Subcutaneous abdominal adipose tissue (tissue), 5 donors: Measurements from ENCODE around the gene DPYD.

ENCODE experiments used
- H3K27ac ChIP-seq: one replicate; pipeline ENCODE4 v1.7.0; 2013; ENCODE audit warnings: low read depth, mild to moderate bottlenecking, inconsistent platforms, low read length, moderate library complexity
- H3K27me3 ChIP-seq, 5 donors: one replicate each; pipeline ENCODE4 v1.7.0; 2013; ENCODE audit warnings: low read length in 5 of 5, inconsistent platforms in 1 of 5; ENCODE audit not compliant: control insufficient read depth in 5 of 5, insufficient read depth in 4 of 5
- H3K36me3 ChIP-seq, 5 donors: one replicate each; pipeline ENCODE4 v1.7.0; 2013; ENCODE audit warnings: low read length in 5 of 5; ENCODE audit not compliant: control insufficient read depth in 5 of 5, insufficient read depth in 5 of 5
- H3K4me1 ChIP-seq, 5 donors: one replicate each; pipeline ENCODE4 v1.7.0; 2013; ENCODE audit warnings: low read length in 5 of 5, mild to moderate bottlenecking in 3 of 5, moderate library complexity in 1 of 5; ENCODE audit not compliant: control insufficient read depth in 5 of 5, insufficient read depth in 5 of 5
- H3K4me3 ChIP-seq, 5 donors: one replicate each; pipeline ENCODE4 v1.7.0; 2013; ENCODE audit warnings: low read length in 5 of 5, low read depth in 1 of 5
- H3K9ac ChIP-seq, 5 donors: one replicate each; pipeline ENCODE4 v1.7.0; 2013; ENCODE audit warnings: low read length in 5 of 5, mild to moderate bottlenecking in 4 of 5, moderate library complexity in 3 of 5
- H3K9me3 ChIP-seq, 5 donors: one replicate each; pipeline ENCODE4 v1.7.0; 2013; ENCODE audit warnings: low read length in 5 of 5; ENCODE audit not compliant: control insufficient read depth in 5 of 5
- donor health status: healthy.
- donor health status: healthy.
- donor health status: healthy.
- donor health status: healthy.
- donor health status: healthy.

Gene DPYD

GRCh38 chr1:97210307-97210706, 710.5 kb downstream of the DPYD start:
- Histone ChIP-seq H3K27me3 (no peaks in the 10 kb centered on the region), H3K4me3 (no peak overlapping the region), H3K9me3 (no peaks in the 10 kb centered on the region), H3K36me3 (no peaks in the 10 kb centered on the region), H3K4me1 (no peaks in the 10 kb centered on the region), H3K9ac (no peak overlapping the region), H3K27ac (no peak overlapping the region)

DNA sequence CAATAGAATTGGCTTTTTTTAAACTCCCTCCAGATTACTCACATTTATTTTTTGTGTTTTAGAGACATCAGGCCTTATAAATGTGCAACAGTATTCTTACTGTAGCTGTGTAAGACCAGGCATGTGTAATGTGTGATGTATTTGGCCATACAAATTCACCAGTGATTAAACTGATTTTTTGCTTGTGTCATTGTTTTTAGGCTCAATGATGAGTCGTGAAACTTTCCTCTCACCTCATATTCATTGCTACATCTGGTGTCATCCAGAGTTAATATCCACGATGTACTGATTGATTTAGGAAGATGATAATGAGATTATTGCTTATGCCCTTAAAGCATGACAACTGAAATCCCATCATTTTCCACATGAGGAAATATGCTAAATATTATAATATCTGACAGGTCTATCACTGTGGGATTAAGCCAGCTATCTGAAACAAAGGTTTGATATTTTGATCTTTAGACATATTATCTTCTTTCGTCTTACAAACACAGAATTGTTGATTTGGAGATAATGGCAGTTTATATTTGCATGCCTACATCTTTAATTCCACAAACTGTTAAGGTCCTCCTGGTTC, 711.4 kb downstream of the DPYD start:
- peaks cover 0 to 7% (median 5%) of the 10 kb centered on the region in 5 donors for H3K4me1 ChIP-seq
- no peaks in the 10 kb centered on the region for H3K9me3 ChIP-seq
- no peak overlapping the region for H3K27ac ChIP-seq
- H3K4me3 ChIP-seq = no peak overlapping the region
- H3K36me3 ChIP-seq = no peaks in the 10 kb centered on the region
- H3K9ac ChIP-seq = no peak overlapping the region
- no peaks in the 10 kb centered on the region for H3K27me3 ChIP-seq

DNA sequence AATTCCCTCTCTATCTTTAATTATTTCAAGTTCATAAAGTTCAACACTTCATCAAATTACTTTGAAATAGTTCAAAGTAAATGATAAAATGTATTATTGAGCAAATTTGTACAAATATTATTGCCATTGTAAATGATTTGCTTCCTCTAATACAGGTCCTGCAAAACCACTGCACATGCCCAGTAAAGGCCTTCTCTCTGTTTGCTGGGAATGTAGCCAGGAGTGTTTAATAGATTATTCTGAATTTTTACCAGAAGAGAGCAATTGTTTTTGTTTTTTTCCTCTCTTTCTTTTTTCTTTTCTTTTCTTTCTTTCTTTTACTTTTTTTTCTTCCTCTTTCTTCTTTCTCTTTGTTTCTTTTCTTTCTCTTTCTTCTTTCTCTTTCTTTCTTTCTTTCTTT, 713.0 kb downstream of the DPYD start:
- Histone ChIP-seq H3K27me3 (no peaks in the 10 kb centered on the region), H3K36me3 (no peaks in the 10 kb centered on the region), H3K4me3 (no peak overlapping the region), H3K9ac (no peak overlapping the region), H3K9me3 (no peaks in the 10 kb centered on the region), H3K4me1 (peaks cover 0 to 9% (median 9%) of the 10 kb centered on the region in 5 donors), H3K27ac (no peak overlapping the region)

DNA sequence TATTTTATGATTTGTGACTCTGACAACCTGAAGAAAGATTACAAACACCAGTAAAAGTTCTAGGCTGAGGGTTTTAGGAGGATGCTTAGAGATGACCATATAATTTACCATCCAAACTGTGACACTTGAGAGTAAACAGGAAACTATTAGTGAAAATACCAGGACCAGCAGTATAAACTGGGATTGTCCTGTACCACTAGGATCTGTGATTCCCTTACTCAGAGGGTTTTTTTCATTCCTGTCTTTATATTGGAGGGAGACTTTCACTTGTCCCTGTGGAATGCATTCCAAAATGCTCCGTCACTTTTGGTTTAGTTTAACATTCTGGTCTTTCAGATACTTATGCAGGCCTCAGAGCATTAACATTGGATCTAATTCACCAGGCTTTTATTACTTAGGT, 716.4 kb downstream of the DPYD start:
- no peaks in the 10 kb centered on the region for H3K27me3 ChIP-seq
- H3K27ac ChIP-seq = no peak overlapping the region
- H3K4me3 ChIP-seq = no peak overlapping the region
- H3K4me1 ChIP-seq = peaks cover 0 to 9% (median 9%) of the 10 kb centered on the region in 5 donors
- H3K9me3 ChIP-seq = no peaks in the 10 kb centered on the region
- H3K9ac ChIP-seq = peak overlapping the region in 1 of 5 donors; percentile 35
- H3K36me3 ChIP-seq = no peaks in the 10 kb centered on the region

DNA sequence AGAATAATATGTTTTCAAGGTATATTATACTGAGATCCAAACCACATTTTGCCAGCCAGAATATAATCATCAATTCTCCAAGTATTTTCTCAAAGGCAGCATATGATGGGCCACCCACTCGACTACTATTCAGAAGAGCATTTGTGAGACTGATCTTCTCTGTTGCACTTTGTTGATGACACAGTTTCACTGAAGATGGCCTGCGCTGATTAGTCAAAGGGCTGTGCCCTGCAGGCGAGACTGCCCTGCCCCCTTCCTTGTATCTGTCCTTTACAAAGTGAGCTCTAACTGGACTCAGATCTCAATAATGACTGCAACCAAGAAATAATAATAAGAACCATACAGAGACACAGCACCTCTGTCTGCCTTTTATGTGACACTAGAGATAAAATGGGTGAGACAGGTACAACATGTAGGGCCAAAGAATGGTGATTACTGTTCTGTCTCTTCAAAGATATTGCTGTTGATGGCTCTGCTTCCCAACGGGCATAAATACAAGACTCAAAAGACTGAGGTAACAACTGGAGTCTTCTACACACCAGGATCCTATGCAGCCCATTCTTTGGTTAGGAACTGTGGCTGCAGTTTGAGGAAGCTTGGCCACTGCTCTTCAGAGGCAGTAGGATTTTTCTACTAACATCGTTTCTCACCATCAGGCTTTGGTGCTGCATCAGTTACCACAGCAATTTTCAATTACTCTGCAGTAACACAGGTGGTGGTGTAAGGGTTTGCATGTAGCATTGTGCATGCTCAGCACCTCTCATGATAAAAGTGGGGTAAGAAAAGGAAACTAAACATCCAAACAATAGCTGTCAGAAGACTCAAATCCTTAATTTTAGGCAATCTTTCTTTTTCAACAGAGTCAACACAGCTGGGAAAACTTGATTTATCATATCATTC, 718.1 kb downstream of the DPYD start:
- Histone ChIP-seq H3K27ac (no peak overlapping the region), H3K27me3 (no peaks in the 10 kb centered on the region), H3K9ac (no peak overlapping the region), H3K4me3 (no peak overlapping the region), H3K4me1 (peaks cover 0 to 9% (median 9%) of the 10 kb centered on the region in 5 donors), H3K36me3 (no peaks in the 10 kb centered on the region), H3K9me3 (no peaks in the 10 kb centered on the region)

GRCh38 chr1:97201641-97202040, 719.2 kb downstream of the DPYD start:
- no peak overlapping the region for H3K27ac ChIP-seq
- H3K27me3 ChIP-seq = no peaks in the 10 kb centered on the region

DNA sequence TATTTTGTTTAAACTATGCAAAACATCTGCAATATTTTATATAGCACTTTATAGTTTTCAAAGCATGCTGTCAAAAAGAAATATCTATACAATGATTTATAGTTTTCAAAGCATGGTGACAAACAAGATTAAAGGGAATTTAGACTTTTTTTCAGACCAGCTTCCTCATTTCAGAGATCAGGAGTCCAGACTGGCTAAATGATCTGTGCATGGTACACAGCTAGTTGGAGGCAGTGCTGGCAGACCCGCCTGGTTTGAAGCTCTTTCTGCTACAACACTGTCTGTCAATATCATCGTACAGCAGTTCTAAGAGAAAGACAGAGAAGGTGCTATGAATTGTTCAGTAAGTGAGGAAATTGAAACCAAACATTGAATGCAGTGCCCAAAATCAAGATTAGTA, 720.2 kb downstream of the DPYD start:
- H3K4me3 ChIP-seq = no peak overlapping the region
- H3K27me3 ChIP-seq = no peaks in the 10 kb centered on the region
- peaks cover 0 to 3% (median 0%) of the 10 kb centered on the region in 5 donors for H3K36me3 ChIP-seq
- peaks cover 0 to 9% (median 9%) of the 10 kb centered on the region in 5 donors for H3K4me1 ChIP-seq
- no peaks in the 10 kb centered on the region for H3K9me3 ChIP-seq
- H3K9ac ChIP-seq = no peak overlapping the region
- no peak overlapping the region for H3K27ac ChIP-seq

More at GRCh38 chr1:97201641-97202040, 719.2 kb downstream of the DPYD start:
- peaks cover 0 to 9% (median 9%) of the 10 kb centered on the region in 5 donors for H3K4me1 ChIP-seq
- H3K9ac ChIP-seq = no peak overlapping the region
- peaks cover 0 to 3% (median 0%) of the 10 kb centered on the region in 5 donors for H3K36me3 ChIP-seq
- no peak overlapping the region for H3K4me3 ChIP-seq
- no peaks in the 10 kb centered on the region for H3K9me3 ChIP-seq

DNA sequence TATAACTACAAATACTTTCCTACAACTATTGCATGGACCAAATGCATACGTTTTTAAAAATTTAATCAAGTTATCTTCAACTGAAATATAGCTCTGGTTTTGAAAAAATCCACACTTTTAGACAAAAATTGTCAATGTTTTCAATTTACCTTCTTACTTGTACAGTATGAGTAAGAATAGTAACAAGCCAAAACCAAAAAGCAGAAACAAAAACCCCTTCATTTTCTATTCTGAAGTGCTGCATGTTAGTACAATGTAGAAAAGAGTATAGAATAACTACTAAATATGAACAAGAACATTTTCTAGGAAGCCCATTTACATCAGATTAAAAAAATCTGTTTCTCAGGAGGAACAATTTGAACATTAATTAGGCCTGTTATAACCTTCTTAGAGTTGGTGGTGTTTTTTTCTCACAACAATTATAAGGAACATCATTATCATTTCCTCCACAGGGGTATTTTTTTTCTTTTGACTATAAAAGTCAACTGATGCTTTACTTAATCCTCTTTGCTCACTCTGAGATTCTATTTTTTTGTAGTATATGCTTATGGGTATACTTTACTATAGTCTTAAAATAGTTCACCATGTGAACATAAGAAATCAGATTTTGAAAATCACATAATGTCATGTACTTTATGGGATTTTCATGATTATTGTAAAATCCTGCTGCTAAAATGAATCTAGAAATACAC, 723.9 kb downstream of the DPYD start:
- Histone ChIP-seq H3K4me3 (no peak overlapping the region), H3K9ac (no peak overlapping the region), H3K4me1 (no peaks in the 10 kb centered on the region), H3K27ac (no peak overlapping the region), H3K9me3 (no peaks in the 10 kb centered on the region), H3K36me3 (peaks cover 0 to 12% (median 9%) of the 10 kb centered on the region in 5 donors), H3K27me3 (no peaks in the 10 kb centered on the region)

- Histone ChIP-seq H3K36me3 (peaks cover 0 to 19% (median 9%) of the 10 kb centered on the region in 5 donors), H3K9me3 (no peaks in the 10 kb centered on the region)
These were observed 727.8 kb downstream of the DPYD start for GRCh38 chr1:97192872-97193572.

More at GRCh38 chr1:97192872-97193572, 727.8 kb downstream of the DPYD start:
- H3K27ac ChIP-seq = no peak overlapping the region
- no peaks in the 10 kb centered on the region for H3K27me3 ChIP-seq
- H3K4me1 ChIP-seq = no peaks in the 10 kb centered on the region
- no peak overlapping the region for H3K4me3 ChIP-seq
- H3K9ac ChIP-seq = no peak overlapping the region
